COLO668 (cell line): ENCODE results near the gene JOSD2.

Source experiments
- DNase-seq: peaks from one replicate; lab custom pipeline; 2025; ENCODE audit not compliant: unreplicated experiment; lab: John Stamatoyannopoulos, UW

The JOSD2 gene

GRCh38 chr19:50514346-50515167, 3.6 kb upstream of the JOSD2 start:
- DNase-seq = peak; percentile 17

GRCh38 chr19:50513746-50514345, 2.9 kb upstream of the JOSD2 start, which contains the start of gene ASPDH:
Gene ASPDH (minus strand): TSS chr19:50513913. CDS start chr19:50513823, 90 bp downstream.
- no peak for DNase-seq

- DNase-seq = no peak
Observed at GRCh38 chr19:50512999-50513745, 2.2 kb upstream of the JOSD2 start.

GRCh38 chr19:50512112-50512998, 1.4 kb upstream of the JOSD2 start:
- no peak for DNase-seq

GRCh38 chr19:50510700-50511068, 307 bp downstream of the JOSD2 start:
- peak; percentile 84 for DNase-seq

GRCh38 chr19:50510121-50510670, 795 bp downstream of the JOSD2 start:
- DNase-seq = no peak

- no peak for DNase-seq
Observed at GRCh38 chr19:50509366-50509765, 1.6 kb downstream of the JOSD2 start.

GRCh38 chr19:50508843-50509190, 2.2 kb downstream of the JOSD2 start:
- no peak for DNase-seq

GRCh38 chr19:50507376-50507775, 3.6 kb downstream of the JOSD2 start:
- no peak for DNase-seq

GRCh38 chr19:50506700-50507099, 4.3 kb downstream of the JOSD2 start:
- DNase-seq = no peak

- no peak for DNase-seq
Observed at GRCh38 chr19:50505856-50506611, 5.0 kb downstream of the JOSD2 start.

GRCh38 chr19:50501568-50502475, 9.2 kb downstream of the JOSD2 start:
- no peak for DNase-seq

GRCh38 chr19:50501186-50501567, 9.8 kb downstream of the JOSD2 start:
- DNase-seq = no peak

- no peak for DNase-seq
Observed at GRCh38 chr19:50500753-50501151, 10.2 kb downstream of the JOSD2 start.

- peak; percentile 63 for DNase-seq
Observed at GRCh38 chr19:50500060-50500752, 10.8 kb downstream of the JOSD2 start.

- DNase-seq = no peak
Observed at GRCh38 chr19:50498219-50499056, 12.6 kb downstream of the JOSD2 start.

GRCh38 chr19:50497022-50497405, 14.0 kb downstream of the JOSD2 start:
- DNase-seq = no peak
